ENCODE results near the gene TROAP. TPM values are rescaled to one million over a fixed set of nuclear protein-coding genes. Genes with fewer than 3 reads are reported as not detected.

Gene TROAP
- total RNA-seq, 1 donor from 2014 or later: 40.0 TPM

DNA sequence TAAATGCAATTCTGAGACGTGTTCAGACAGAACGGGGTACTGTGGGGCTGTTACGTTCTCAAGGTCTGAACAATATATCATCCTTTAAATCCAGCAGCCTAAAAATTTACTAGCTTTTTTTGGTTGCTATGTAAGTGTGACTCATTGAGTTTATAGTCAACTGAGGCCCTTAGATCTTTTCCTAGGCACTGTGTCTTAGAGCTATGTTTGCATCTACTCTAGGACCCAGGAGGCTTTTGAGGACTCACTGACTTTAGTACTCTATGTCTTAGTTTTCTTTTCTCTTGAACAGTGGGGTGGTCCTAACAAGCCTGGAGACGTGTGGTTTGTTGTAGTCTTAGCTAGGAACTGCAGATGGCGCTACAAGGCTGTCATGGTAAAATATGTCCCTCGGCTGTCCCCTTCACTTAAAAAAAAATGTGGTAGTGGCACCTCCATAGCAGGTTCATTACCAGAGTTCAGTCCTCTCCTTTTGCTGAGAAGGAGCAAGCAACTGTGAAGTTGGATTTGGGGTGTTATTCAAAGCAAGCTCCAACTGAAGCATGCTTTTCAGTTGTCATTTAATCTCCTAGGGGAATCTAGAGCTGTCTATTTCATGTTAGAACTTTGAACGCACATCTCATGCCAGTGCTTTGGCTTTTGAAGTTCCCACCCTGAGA lies 35.6 kb downstream of the TROAP start:
- H3K9ac ChIP-seq: no peak overlapping the region
- H3K4me1 Mint-ChIP-seq: peaks cover 12% of the 10 kb centered on the region
- no peaks in the 10 kb centered on the region for H3K36me3 Mint-ChIP-seq
- H3K4me3 ChIP-seq: no peak overlapping the region
- no peaks in the 10 kb centered on the region for H3F3A ChIP-seq (ENCODE audit: low read depth)
- H4K20me1 ChIP-seq (ENCODE audit: low read depth): no peaks in the 10 kb centered on the region
- H3K4me2 ChIP-seq: no peak overlapping the region
- TF ChIP-seq, protein P1, sequence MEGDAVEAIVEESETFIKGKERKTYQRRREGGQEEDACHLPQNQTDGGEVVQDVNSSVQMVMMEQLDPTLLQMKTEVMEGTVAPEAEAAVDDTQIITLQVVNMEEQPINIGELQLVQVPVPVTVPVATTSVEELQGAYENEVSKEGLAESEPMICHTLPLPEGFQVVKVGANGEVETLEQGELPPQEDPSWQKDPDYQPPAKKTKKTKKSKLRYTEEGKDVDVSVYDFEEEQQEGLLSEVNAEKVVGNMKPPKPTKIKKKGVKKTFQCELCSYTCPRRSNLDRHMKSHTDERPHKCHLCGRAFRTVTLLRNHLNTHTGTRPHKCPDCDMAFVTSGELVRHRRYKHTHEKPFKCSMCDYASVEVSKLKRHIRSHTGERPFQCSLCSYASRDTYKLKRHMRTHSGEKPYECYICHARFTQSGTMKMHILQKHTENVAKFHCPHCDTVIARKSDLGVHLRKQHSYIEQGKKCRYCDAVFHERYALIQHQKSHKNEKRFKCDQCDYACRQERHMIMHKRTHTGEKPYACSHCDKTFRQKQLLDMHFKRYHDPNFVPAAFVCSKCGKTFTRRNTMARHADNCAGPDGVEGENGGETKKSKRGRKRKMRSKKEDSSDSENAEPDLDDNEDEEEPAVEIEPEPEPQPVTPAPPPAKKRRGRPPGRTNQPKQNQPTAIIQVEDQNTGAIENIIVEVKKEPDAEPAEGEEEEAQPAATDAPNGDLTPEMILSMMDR (IDR thresholded peaks at IDR 0.05): peak; percentile 89
- no peak for TF ChIP-seq EZH2phosphoT487 (IDR thresholded peaks at IDR 0.05)
- TF ChIP-seq EZH2 (IDR thresholded peaks at IDR 0.05): no peak
- no peaks in the 10 kb centered on the region for H3K9me3 Mint-ChIP-seq
- no peaks in the 10 kb centered on the region for H3K79me2 ChIP-seq (ENCODE audit: low read depth)
- no peaks in the 10 kb centered on the region for H3K4me1 ChIP-seq
- no peaks in the 10 kb centered on the region for H3K9me3 ChIP-seq (ENCODE audit: low read depth)
- peak; percentile 87 for DNase-seq (ENCODE audit: low spot score)
- peaks cover 11% of the 10 kb centered on the region for H3K27me3 Mint-ChIP-seq (ENCODE audit: insufficient read depth, low read depth)
- no peak overlapping the region for H3K27ac Mint-ChIP-seq
- H3K4me3 Mint-ChIP-seq: no peak overlapping the region
- H3K27me3 ChIP-seq: no peaks in the 10 kb centered on the region
- no peaks in the 10 kb centered on the region for H3K36me3 ChIP-seq
- H2AFZ ChIP-seq (replicated peaks): peak overlapping the region; percentile 60
- H3K27ac ChIP-seq: no peak overlapping the region

DNA sequence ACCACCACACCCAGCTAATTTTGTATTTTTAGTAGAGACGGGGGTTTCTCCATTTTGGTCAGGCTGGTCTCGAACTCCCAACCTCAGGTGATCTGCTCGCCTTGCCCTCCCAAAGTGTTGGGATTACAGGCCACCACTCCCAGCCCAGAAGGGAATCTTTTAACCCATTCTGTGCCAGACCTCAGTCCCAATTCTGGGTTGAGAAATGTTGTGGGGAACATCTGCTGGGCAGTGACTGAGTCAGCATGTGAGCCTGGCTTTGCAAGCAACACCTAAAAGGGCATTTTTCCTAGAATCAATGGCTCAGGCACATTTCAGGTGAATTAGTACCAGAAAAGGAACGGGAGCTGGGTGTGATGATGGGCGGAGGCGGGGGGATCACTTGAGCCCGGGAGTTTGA lies 36.6 kb downstream of the TROAP start:
- Histone ChIP-seq H3K4me1 (no peaks in the 10 kb centered on the region), H2AFZ (replicated peaks) (no peak overlapping the region), H3K27ac (no peak overlapping the region), H3K9ac (no peak overlapping the region), H3K9me3 (ENCODE audit: low read depth) (no peaks in the 10 kb centered on the region), H4K20me1 (ENCODE audit: low read depth) (no peaks in the 10 kb centered on the region), H3K79me2 (ENCODE audit: low read depth) (no peaks in the 10 kb centered on the region), H3K4me3 (no peak overlapping the region), H3F3A (ENCODE audit: low read depth) (no peaks in the 10 kb centered on the region), H3K4me2 (no peak overlapping the region), H3K27me3 (no peaks in the 10 kb centered on the region), H3K36me3 (no peaks in the 10 kb centered on the region)
- TF ChIP-seq EZH2phosphoT487 (IDR thresholded peaks at IDR 0.05): no peak
- TF ChIP-seq EZH2 (IDR thresholded peaks at IDR 0.05): no peak
- TF ChIP-seq, protein P1 (IDR thresholded peaks at IDR 0.05): no peak
- no peaks in the 10 kb centered on the region for H3K9me3 Mint-ChIP-seq
- peaks cover 12% of the 10 kb centered on the region for H3K4me1 Mint-ChIP-seq
- H3K27me3 Mint-ChIP-seq (ENCODE audit: insufficient read depth, low read depth): peaks cover 11% of the 10 kb centered on the region
- H3K36me3 Mint-ChIP-seq: no peaks in the 10 kb centered on the region
- no peak overlapping the region for H3K27ac Mint-ChIP-seq
- H3K4me3 Mint-ChIP-seq: no peak overlapping the region
- DNase-seq (ENCODE audit: low spot score): no peak

DNA sequence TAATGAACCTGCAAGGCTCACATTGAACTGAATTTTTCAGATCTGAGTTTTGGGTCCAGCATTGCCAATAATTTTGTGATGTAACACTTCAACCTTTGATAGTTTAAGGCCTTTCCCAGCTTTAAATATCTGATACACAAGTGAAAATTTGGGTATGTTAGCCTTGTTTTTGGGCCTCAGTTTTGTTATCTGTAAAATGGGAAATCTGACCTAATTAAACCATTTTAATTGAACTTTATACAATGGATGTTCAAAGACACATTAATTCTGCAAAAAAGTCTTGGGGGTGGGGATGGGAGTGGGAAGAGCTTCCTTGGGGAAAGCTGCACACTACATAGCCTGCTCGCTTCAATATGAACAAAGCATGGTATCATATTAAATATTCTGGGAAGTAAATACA lies 39.0 kb downstream of the TROAP start:
- no peak overlapping the region for H3K27ac Mint-ChIP-seq

More for the DNA sequence above, 39.0 kb downstream of the TROAP start:
- H3K4me2 ChIP-seq: no peak overlapping the region
- no peaks in the 10 kb centered on the region for H4K20me1 ChIP-seq (ENCODE audit: low read depth)
- no peaks in the 10 kb centered on the region for H3K9me3 ChIP-seq (ENCODE audit: low read depth)
- TF ChIP-seq, protein P1 (IDR thresholded peaks at IDR 0.05): no peak
- no peak overlapping the region for H3K4me3 ChIP-seq
- no peaks in the 10 kb centered on the region for H3K36me3 Mint-ChIP-seq
- DNase-seq (ENCODE audit: low spot score): no peak
- H3K4me3 Mint-ChIP-seq: no peak overlapping the region
- peaks cover 12% of the 10 kb centered on the region for H3K4me1 Mint-ChIP-seq
- no peaks in the 10 kb centered on the region for H3K79me2 ChIP-seq (ENCODE audit: low read depth)
- H3K9ac ChIP-seq: no peak overlapping the region
- H3K27me3 Mint-ChIP-seq (ENCODE audit: insufficient read depth, low read depth): peaks cover 8% of the 10 kb centered on the region
- peaks cover 6% of the 10 kb centered on the region for H3K27me3 ChIP-seq
- H3K36me3 ChIP-seq: no peaks in the 10 kb centered on the region
- H3K9me3 Mint-ChIP-seq: no peaks in the 10 kb centered on the region
- no peak overlapping the region for H2AFZ ChIP-seq (replicated peaks)
- no peaks in the 10 kb centered on the region for H3K4me1 ChIP-seq
- H3K27ac ChIP-seq: no peak overlapping the region
- H3F3A ChIP-seq (ENCODE audit: low read depth): peaks cover 19% of the 10 kb centered on the region

Measured in neural progenitor cell (in vitro differentiated cells).